DMS53 treated with DMSO at 0.1 percent for 48 hours (cell line): ENCODE measurements around the gene CCDC63.
A peak's percentile ranks its signal among the peaks of the same experiment; 100 is the strongest.

Experiments
- DNase-seq: peaks from one replicate; lab custom pipeline; 2025; ENCODE audit not compliant: unreplicated experiment; lab: John Stamatoyannopoulos, UW

The CCDC63 gene

DNA sequence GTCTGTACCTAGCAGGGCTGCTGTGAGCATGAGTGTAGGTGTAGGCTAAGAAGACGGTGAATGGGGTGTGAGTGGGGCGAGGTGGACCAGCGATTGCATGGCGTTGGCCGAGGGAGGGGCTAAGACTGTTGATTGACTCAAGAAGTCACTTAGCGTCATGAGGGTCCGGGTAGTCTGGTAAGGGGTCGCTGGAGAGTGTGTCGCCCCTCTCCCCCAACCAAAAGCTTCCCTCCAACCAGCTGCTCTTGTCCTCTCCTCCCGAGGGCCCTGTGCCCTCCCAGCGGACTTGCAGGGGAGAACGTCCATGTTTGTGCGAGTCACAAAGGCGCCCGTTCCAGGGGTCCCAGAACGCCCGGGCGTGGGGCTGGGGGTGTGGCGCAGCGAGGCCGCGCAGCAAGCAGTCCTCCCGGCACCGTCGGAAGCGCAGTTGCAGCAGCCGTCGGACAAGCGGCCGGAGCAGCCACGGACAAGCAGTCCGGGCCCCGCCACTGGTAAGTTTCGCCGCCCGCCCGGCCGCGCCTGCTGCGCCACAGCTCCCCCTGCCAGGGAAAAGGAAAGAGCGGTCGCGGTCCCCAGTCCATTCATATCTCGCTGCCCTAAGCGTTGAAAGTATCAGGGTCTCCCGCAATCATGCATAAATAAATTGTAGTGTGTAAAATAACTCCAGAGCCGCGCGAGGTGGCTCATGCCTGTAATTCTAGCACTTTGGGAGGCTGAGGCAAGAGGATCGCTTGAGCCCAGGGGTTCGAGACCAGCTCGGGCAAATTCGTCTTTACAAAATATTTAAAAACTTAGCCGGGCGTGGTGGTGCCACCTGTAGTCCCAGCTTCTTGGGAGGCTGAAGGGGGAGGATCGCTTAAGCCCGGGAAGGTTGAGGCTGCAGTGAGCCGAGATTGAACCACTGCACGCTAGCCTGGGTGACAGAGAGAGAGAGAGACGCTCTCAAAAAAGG, at the start of gene CCDC63:
Gene CCDC63, plus strand, starts transcription at position 373 of the 952 bp plus-strand sequence. CDS start 5,968 bp downstream, outside the sequence.
- DNase-seq, result no peak

- no peak for DNase-seq
Observed at GRCh38 chr12:110798461-110798860, 48.3 kb upstream of the CCDC63 start.

DNA sequence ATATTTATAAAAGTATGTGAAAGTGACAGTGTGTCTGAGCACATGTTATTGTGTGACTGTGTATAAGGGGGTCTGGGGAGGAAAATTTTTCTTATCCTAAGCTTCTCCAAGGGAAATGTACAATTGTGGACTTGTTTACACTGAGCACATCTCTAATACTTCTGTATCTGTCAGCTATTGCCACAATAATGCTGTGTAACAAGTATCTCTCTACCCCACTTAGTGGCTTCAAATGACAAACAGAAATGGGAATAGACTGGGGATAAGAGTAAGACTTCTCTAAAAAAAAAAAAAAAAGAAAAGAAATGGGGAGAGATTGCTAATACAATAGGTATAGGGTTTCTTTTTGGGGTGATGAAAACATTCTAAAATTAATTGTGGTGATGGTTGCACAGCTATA, 44.3 kb upstream of the CCDC63 start:
- DNase-seq, result no peak

DNA sequence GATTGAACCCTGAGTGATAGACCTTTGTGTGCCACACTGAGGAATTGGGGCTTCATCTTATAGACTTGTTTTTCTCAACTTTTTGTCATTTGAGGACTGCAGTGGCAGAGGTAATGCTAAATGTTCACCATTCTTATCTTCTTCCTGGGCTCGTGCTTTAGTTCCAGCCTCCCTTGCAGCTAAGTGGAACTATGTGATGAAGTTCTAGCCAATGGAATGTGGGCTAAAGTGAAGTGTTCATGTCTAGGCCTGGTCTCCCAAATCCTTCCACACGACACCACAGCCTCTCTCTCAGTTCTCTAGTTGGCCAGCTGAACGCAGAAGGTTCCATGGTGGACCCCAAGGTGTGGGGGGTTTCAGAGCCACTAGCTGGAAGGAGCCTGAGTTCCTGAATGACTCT, 42.4 kb upstream of the CCDC63 start:
- DNase-seq, result no peak

- DNase-seq, result no peak
Observed at GRCh38 chr12:110807640-110808039, 39.1 kb upstream of the CCDC63 start.

GRCh38 chr12:110809149-110809548, 37.6 kb upstream of the CCDC63 start:
- DNase-seq, result no peak

- DNase-seq, result no peak
Observed at GRCh38 chr12:110811972-110812371, 34.8 kb upstream of the CCDC63 start.

DNA sequence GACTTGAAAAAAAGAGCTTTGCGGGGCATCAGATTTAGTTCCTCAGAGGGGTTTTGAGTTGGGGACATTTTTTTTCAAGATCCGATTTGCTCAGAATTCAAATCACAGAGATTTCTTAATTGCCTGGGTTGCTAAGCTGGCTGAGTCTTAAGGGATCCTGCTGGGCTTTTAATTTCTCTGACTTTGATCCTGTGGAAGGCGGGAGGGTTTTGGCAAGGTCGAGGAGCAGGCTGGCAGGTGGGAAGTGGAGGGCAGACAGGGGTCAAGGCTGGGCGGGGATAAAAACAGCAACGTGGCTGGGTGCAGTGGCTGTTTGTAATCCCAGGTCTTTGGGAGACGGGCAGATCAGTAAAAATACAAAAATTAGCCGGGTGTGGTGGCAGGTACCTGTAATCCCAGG, 33.5 kb upstream of the CCDC63 start:
- DNase-seq, result no peak

- no peak for DNase-seq
Observed at GRCh38 chr12:110813756-110814155, 33.0 kb upstream of the CCDC63 start.

- no peak for DNase-seq
Observed at GRCh38 chr12:110816248-110816647, 30.5 kb upstream of the CCDC63 start.

GRCh38 chr12:110816779-110817178, 30.0 kb upstream of the CCDC63 start:
- DNase-seq, result no peak

- DNase-seq, result no peak
Observed at GRCh38 chr12:110818511-110818910, 28.3 kb upstream of the CCDC63 start.

DNA sequence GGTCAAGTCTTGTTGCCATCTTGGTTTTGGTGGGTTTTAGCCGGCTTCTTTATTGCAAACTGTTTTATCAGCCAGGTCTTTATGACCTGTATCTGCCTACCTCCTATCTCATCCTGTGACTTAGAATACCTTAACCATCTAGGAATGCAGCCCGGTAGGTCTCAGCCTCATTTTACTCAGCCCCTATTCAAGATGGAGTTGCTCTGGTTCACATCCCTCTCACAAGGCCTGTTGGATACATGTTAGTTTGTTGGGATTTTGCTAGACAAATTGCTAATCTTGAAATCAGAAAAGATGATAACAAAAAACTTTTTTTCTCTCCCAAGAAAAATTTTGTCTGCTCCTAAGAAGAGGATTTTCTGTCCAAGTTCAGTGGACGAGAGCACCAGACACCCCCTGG, 27.6 kb upstream of the CCDC63 start:
- no peak for DNase-seq

- DNase-seq, result no peak
Observed at GRCh38 chr12:110819646-110820045, 27.1 kb upstream of the CCDC63 start.

GRCh38 chr12:110821917-110822316, 24.9 kb upstream of the CCDC63 start:
- DNase-seq, result no peak

- no peak for DNase-seq
Observed at GRCh38 chr12:110822821-110823415, 23.9 kb upstream of the CCDC63 start.

DNA sequence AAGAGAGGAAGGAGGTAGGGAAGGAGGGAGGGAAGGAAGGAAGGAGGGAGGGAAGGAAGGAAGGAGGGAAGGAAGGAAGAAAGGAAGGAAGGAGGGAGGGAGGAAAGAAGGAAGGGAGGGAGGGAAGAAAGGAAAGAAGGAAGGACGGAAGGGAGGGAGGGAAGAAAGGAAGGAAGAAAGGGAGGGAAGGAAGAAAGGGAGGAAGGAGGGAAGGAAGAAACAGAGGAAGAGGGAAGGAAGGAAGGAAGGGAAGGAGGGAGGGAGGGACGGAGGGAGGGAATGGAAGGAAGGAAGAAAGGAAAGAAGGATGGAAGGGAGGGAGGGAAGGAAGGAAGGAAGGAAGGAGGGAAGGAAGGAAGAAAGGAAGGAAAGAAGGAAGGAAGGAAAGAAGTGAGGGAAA, 22.4 kb upstream of the CCDC63 start:
- DNase-seq, result no peak

GRCh38 chr12:110825530-110825929, 21.3 kb upstream of the CCDC63 start:
- no peak for DNase-seq

DNA sequence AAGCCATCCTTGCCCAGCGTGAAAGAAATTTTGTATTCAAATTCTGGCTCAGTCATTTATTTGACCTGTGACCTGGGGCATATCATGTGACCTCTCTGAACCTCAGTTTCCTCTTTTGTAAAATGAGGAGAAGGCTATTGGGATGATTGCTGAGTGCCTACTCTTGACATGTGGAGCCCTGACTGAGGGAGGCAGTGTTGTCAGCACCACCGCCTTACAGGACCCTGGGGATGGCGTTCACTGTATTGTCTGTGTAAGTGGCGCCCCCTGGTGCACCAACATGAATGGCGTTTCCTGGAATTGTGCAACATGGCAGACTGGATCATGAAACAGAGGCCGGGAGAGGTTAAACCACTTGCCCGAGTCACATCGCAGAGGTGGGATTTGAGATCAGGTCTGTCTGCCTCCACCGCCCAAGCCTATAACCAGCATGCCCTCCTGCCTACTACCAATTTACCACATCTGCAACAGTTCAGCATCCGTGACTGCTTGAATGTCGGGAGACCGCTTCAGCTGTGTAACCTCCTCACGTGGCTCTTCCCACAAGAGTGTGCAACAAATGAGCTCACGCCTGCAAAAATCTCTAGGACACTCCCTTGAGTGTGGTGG, 20.1 kb upstream of the CCDC63 start:
- DNase-seq, result peak; percentile 73

GRCh38 chr12:110829308-110829707, 17.5 kb upstream of the CCDC63 start:
- no peak for DNase-seq

GRCh38 chr12:110836291-110836690, 10.5 kb upstream of the CCDC63 start:
- no peak for DNase-seq

GRCh38 chr12:110841007-110841406, 5.8 kb upstream of the CCDC63 start:
- DNase-seq, result no peak
